Measurements from ENCODE around the gene NOX4.

- no peak for TF ChIP-seq CTCF (IDR thresholded peaks at IDR 0.05)
- no peak for TF ChIP-seq POLR2A (IDR thresholded peaks at IDR 0.05)
- TF ChIP-seq EP300 (IDR thresholded peaks at IDR 0.05) = no peak
Measured at GRCh38 chr11:89420981-89421380, 70.2 kb downstream of the NOX4 start.

All from suprapubic skin (tissue), 3 donors.